HUES48 (cell line): ENCODE measurements around the gene FBXL7.

Source experiments
- H3K27ac ChIP-seq: one replicate; pipeline ENCODE4 v1.7.0; 2013; ENCODE audit warnings: low read depth, low read length, inconsistent platforms
- H3K27me3 ChIP-seq: 2 replicates; pipeline ENCODE4 v1.6.1; 2013; ENCODE audit warnings: mild to moderate bottlenecking, low read length; ENCODE audit not compliant: control insufficient read depth, insufficient read depth
- H3K36me3 ChIP-seq: 2 replicates; pipeline ENCODE4 v1.6.1; 2013; ENCODE audit warnings: low read length; ENCODE audit not compliant: control insufficient read depth, insufficient read depth
- H3K4me1 ChIP-seq: 2 replicates; pipeline ENCODE4 v1.6.1; 2013; ENCODE audit warnings: mild to moderate bottlenecking, low read length; ENCODE audit not compliant: control insufficient read depth, insufficient read depth
- H3K4me3 ChIP-seq: 2 replicates; pipeline ENCODE4 v1.5.1; 2013; ENCODE audit warnings: mild to moderate bottlenecking, low read depth, low read length
- H3K9ac ChIP-seq: 2 replicates; pipeline ENCODE4 v1.6.1; 2013; ENCODE audit warnings: mild to moderate bottlenecking, low read depth, low read length, moderate library complexity
- H3K9me3 ChIP-seq: 2 replicates; pipeline ENCODE4 v1.6.1; 2013; ENCODE audit warnings: low read length; ENCODE audit not compliant: control insufficient read depth, insufficient read depth

Gene FBXL7

DNA sequence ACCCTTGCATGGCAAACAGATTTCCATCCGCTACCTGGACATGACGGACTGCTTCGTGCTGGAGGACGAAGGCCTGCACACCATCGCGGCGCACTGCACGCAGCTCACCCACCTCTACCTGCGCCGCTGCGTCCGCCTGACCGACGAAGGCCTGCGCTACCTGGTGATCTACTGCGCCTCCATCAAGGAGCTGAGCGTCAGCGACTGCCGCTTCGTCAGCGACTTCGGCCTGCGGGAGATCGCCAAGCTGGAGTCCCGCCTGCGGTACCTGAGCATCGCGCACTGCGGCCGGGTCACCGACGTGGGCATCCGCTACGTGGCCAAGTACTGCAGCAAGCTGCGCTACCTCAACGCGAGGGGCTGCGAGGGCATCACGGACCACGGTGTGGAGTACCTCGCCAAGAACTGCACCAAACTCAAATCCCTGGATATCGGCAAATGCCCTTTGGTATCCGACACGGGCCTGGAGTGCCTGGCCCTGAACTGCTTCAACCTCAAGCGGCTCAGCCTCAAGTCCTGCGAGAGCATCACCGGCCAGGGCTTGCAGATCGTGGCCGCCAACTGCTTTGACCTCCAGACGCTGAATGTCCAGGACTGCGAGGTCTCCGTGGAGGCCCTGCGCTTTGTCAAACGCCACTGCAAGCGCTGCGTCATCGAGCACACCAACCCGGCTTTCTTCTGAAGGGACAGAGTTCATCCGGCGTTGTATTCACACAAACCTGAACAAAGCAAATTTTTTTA lies 436.7 kb downstream of the FBXL7 start:
- H3K27ac ChIP-seq: no peak overlapping the region
- H3K9ac ChIP-seq: no peak overlapping the region
- no peaks in the 10 kb centered on the region for H3K27me3 ChIP-seq
- H3K9me3 ChIP-seq: no peaks in the 10 kb centered on the region
- H3K4me1 ChIP-seq: peaks cover 12% of the 10 kb centered on the region
- H3K4me3 ChIP-seq: no peak overlapping the region
- peaks cover 8% of the 10 kb centered on the region; the same call in 1 of the 2 replicates for H3K36me3 ChIP-seq

DNA sequence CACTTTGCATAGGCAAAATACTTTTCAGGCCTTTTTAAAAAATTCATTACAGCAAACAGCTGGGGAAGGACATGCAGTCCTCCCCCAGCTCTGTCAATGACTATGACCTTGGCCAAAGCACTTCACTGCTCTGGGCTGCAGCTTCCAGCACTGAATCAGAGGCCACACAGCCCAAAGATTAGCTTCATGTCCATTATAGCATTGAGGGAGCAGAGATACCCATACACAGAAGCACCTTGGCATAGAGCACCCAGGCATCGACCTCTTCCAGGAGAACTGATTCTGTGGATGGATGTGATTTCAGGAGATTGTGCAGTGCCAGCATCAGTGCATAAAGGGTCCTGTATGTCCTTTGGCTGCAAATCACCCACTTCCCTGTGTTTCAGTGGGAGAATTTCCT lies 437.7 kb downstream of the FBXL7 start:
- H3K4me3 ChIP-seq: no peak overlapping the region
- H3K9me3 ChIP-seq: no peaks in the 10 kb centered on the region
- H3K27me3 ChIP-seq: no peaks in the 10 kb centered on the region
- no peak overlapping the region for H3K9ac ChIP-seq
- peaks cover 8% of the 10 kb centered on the region; the same call in 1 of the 2 replicates for H3K36me3 ChIP-seq
- no peak overlapping the region for H3K27ac ChIP-seq
- H3K4me1 ChIP-seq: peaks cover 11% of the 10 kb centered on the region

- Histone ChIP-seq H3K4me1 (peaks cover 6% of the 10 kb centered on the region), H3K9me3 (no peaks in the 10 kb centered on the region), H3K9ac (no peak overlapping the region)
Measured at GRCh38 chr5:15938186-15938585, 438.2 kb downstream of the FBXL7 start.

GRCh38 chr5:15938961-15939360 lies 439.0 kb downstream of the FBXL7 start:
- H3K9me3 ChIP-seq: no peaks in the 10 kb centered on the region
- peaks cover 8% of the 10 kb centered on the region; the same call in 1 of the 2 replicates for H3K36me3 ChIP-seq
- H3K27ac ChIP-seq: no peak overlapping the region

More at GRCh38 chr5:15938186-15938585, 438.2 kb downstream of the FBXL7 start:
- peaks cover 8% of the 10 kb centered on the region; the same call in 1 of the 2 replicates for H3K36me3 ChIP-seq
- no peak overlapping the region for H3K4me3 ChIP-seq
- no peak overlapping the region for H3K27ac ChIP-seq
- H3K27me3 ChIP-seq: no peaks in the 10 kb centered on the region

DNA sequence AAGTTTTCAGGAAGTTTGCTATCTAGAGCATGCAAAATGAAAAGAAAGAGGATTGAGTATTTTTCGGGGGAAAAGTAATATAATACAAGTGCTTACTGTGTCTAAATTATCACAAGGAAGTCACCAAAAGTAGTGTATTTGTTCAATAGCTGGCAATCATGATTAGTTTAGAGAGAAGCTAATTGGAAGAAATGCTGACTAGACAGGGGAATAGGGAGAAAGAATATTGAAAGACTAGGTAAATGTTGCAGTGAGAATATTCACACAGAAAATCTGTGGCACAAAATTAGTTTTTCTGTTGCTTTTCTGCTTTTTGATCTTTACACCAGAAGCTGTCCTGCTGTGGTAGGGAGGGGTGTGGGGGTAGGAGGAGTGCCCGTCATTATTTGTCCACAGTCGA lies 440.9 kb downstream of the FBXL7 start:
- H3K9ac ChIP-seq: no peak overlapping the region
- no peaks in the 10 kb centered on the region for H3K4me1 ChIP-seq
- H3K27ac ChIP-seq: no peak overlapping the region
- no peaks in the 10 kb centered on the region for H3K27me3 ChIP-seq
- H3K36me3 ChIP-seq: peaks cover 8% of the 10 kb centered on the region; the same call in 1 of the 2 replicates
- no peak overlapping the region for H3K4me3 ChIP-seq
- no peaks in the 10 kb centered on the region for H3K9me3 ChIP-seq

More at GRCh38 chr5:15938961-15939360, 439.0 kb downstream of the FBXL7 start:
- Histone ChIP-seq H3K9ac (no peak overlapping the region), H3K4me3 (no peak overlapping the region), H3K4me1 (no peaks in the 10 kb centered on the region), H3K27me3 (no peaks in the 10 kb centered on the region)

GRCh38 chr5:15943487-15943886 lies 443.5 kb downstream of the FBXL7 start:
- Histone ChIP-seq H3K4me1 (no peaks in the 10 kb centered on the region), H3K9ac (no peak overlapping the region), H3K36me3 (no peaks in the 10 kb centered on the region; the same call in 1 of the 2 replicates), H3K27ac (no peak overlapping the region), H3K4me3 (no peak overlapping the region), H3K9me3 (no peaks in the 10 kb centered on the region), H3K27me3 (no peaks in the 10 kb centered on the region)

GRCh38 chr5:15946026-15946425 lies 446.0 kb downstream of the FBXL7 start:
- no peaks in the 10 kb centered on the region for H3K9me3 ChIP-seq
- H3K27ac ChIP-seq: no peak overlapping the region
- H3K9ac ChIP-seq: no peak overlapping the region
- no peak overlapping the region for H3K4me3 ChIP-seq
- no peaks in the 10 kb centered on the region for H3K36me3 ChIP-seq
- no peaks in the 10 kb centered on the region for H3K4me1 ChIP-seq
- H3K27me3 ChIP-seq: no peaks in the 10 kb centered on the region

GRCh38 chr5:15948190-15948589 lies 448.2 kb downstream of the FBXL7 start:
- H3K9me3 ChIP-seq: no peaks in the 10 kb centered on the region
- H3K4me1 ChIP-seq: no peaks in the 10 kb centered on the region
- H3K27ac ChIP-seq: no peak overlapping the region
- no peak overlapping the region for H3K4me3 ChIP-seq
- H3K36me3 ChIP-seq: no peaks in the 10 kb centered on the region
- H3K27me3 ChIP-seq: no peaks in the 10 kb centered on the region
- no peak overlapping the region for H3K9ac ChIP-seq

DNA sequence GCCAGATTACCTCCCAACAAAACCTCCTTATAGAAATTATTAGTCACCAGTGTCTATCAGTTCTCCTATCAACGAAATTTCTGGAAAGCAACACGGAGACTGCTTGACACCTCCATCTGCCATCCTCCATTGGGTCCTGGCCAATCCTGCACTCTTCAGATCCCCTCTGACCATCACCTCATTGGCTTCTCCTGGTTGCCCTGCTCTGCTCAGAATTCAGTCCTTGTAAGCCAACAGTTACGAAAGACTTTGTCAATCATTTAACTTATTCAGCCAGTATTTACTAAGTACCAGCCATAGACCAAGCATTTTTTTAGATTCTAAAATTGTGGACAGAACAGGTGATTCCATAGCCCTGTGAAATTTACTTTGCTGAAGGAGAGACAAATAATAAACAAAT lies 451.1 kb downstream of the FBXL7 start:
- no peak overlapping the region for H3K27ac ChIP-seq
- H3K4me1 ChIP-seq: no peaks in the 10 kb centered on the region
- H3K4me3 ChIP-seq: no peak overlapping the region
- H3K9me3 ChIP-seq: no peaks in the 10 kb centered on the region
- H3K9ac ChIP-seq: no peak overlapping the region
- no peaks in the 10 kb centered on the region for H3K36me3 ChIP-seq
- no peaks in the 10 kb centered on the region for H3K27me3 ChIP-seq

- Histone ChIP-seq H3K9ac (no peak overlapping the region), H3K4me1 (no peaks in the 10 kb centered on the region), H3K4me3 (no peak overlapping the region), H3K27ac (no peak overlapping the region), H3K9me3 (no peaks in the 10 kb centered on the region), H3K36me3 (no peaks in the 10 kb centered on the region), H3K27me3 (no peaks in the 10 kb centered on the region)
Measured at GRCh38 chr5:15951550-15951949, 451.6 kb downstream of the FBXL7 start.

GRCh38 chr5:15956622-15957021 lies 456.6 kb downstream of the FBXL7 start:
- Histone ChIP-seq H3K27ac (no peak overlapping the region), H3K4me3 (no peak overlapping the region), H3K36me3 (no peaks in the 10 kb centered on the region), H3K27me3 (no peaks in the 10 kb centered on the region), H3K9ac (no peak overlapping the region), H3K4me1 (no peaks in the 10 kb centered on the region), H3K9me3 (no peaks in the 10 kb centered on the region)
